Keratinocyte (primary cell): ENCODE results near the gene DPH2. TPM values are rescaled to one million over a fixed set of nuclear protein-coding genes. Genes with fewer than 3 reads are reported as not detected.

Experiments
- DNase-seq: peaks from one replicate; pipeline ENCODE4 v3.0.0-alpha.2; 2011; ENCODE audit warnings: low read depth, missing footprints, low spot score
- FAIRE-seq: peaks from 2 replicates; lab custom pipeline; 2011; peaks lifted over from hg19 to GRCh38; lab: Jason Lieb, UNC
- H2AFZ ChIP-seq: 2 replicates; pipeline ENCODE4 v1.6.0; 2012; ENCODE audit warnings: low read length, control low read depth, inconsistent platforms; ENCODE audit not compliant: control insufficient read depth
- H3K27ac ChIP-seq: 2 replicates; pipeline ENCODE4 v1.5.1; 2011; ENCODE audit warnings: low read length; ENCODE audit not compliant: control insufficient read depth, insufficient read depth
- H3K27me3 ChIP-seq: 3 replicates; pipeline ENCODE4 v1.6.0; 2011; ENCODE audit warnings: low read length; ENCODE audit not compliant: control insufficient read depth, insufficient read depth; ENCODE audit errors: extremely low read depth
- H3K36me3 ChIP-seq, 2 experiments: 2 replicates in 1 of 2; 3 replicates in 1 of 2; pipeline ENCODE4 v1.5.1; 2011; ENCODE audit warnings: low read length in 2 of 2, mild to moderate bottlenecking in 1 of 2; ENCODE audit not compliant: control insufficient read depth in 2 of 2, insufficient read depth in 2 of 2; ENCODE audit errors: extremely low read depth in 1 of 2
- H3K4me1 ChIP-seq: 3 replicates; pipeline ENCODE4 v1.5.1; 2011; ENCODE audit warnings: low read length; ENCODE audit not compliant: control insufficient read depth, insufficient read depth; ENCODE audit errors: extremely low read depth
- H3K4me2 ChIP-seq: 3 replicates; pipeline ENCODE4 v1.6.0; 2011; ENCODE audit warnings: low read depth, low read length; ENCODE audit not compliant: control insufficient read depth, insufficient read depth; ENCODE audit errors: extremely low read depth
- H3K4me3 ChIP-seq, 3 experiments: fragments of 200-600 bp in 1 of 3; sonication (generic) in 1 of 3; 2 replicates in 2 of 3; 3 replicates in 1 of 3; pipeline ENCODE4 v1.5.1; 2011 to 2016; ENCODE audit warnings: low read length in 3 of 3, mild to moderate bottlenecking in 3 of 3, control low read depth in 2 of 3, inconsistent platforms in 1 of 3, low read depth in 1 of 3, mixed read lengths in 1 of 3, mixed run types in 1 of 3, moderate library complexity in 1 of 3; ENCODE audit not compliant: control insufficient read depth in 2 of 3, insufficient read depth in 2 of 3; ENCODE audit errors: extremely low read depth in 1 of 3
- H3K79me2 ChIP-seq: 2 replicates; pipeline ENCODE4 v1.6.0; 2012; ENCODE audit warnings: low read length; ENCODE audit not compliant: control insufficient read depth, insufficient read depth
- H3K9ac ChIP-seq: 3 replicates; pipeline ENCODE4 v1.6.0; 2011; ENCODE audit warnings: low read length; ENCODE audit not compliant: control insufficient read depth, insufficient read depth; ENCODE audit errors: extremely low read depth
- H3K9me1 ChIP-seq: 3 replicates; pipeline ENCODE4 v1.6.0; 2011; ENCODE audit warnings: low read length; ENCODE audit not compliant: control insufficient read depth, insufficient read depth; ENCODE audit errors: extremely low read depth
- H3K9me3 ChIP-seq: 2 replicates; pipeline ENCODE4 v1.5.1; 2012; ENCODE audit warnings: low read depth, low read length; ENCODE audit not compliant: control insufficient read depth
- H4K20me1 ChIP-seq: 3 replicates; pipeline ENCODE4 v1.6.0; 2011; ENCODE audit warnings: low read length; ENCODE audit not compliant: control insufficient read depth, insufficient read depth; ENCODE audit errors: extremely low read depth
- CTCF ChIP-seq, 3 experiments: IDR thresholded peaks in 1 of 3; conservative IDR thresholded peaks in 1 of 3; optimal IDR thresholded peaks in 1 of 3; 2 replicates in 2 of 3; 3 replicates in 1 of 3; pipeline versions ENCODE3 to v1.5.1; 2011; ENCODE audit warnings: low read length in 3 of 3, mild to moderate bottlenecking in 3 of 3, moderate library complexity in 2 of 3, control low read depth in 1 of 3, inconsistent platforms in 1 of 3; ENCODE audit not compliant: insufficient read depth in 2 of 3; ENCODE audit errors: extremely low read depth in 1 of 3
- EZH2 ChIP-seq: IDR thresholded peaks from one replicate; pipeline ENCODE4 v1.6.1; 2012; ENCODE audit warnings: inconsistent platforms, mild to moderate bottlenecking, low read length, moderate library complexity
- dilution Hi-C: fragments of 300-500 bp; cut with MboI; formaldehyde crosslinking; loops from one replicate; pipeline ENCODE4 v1.7.0; 2020; ENCODE audit warnings: low sequenced_read_pairs; ENCODE audit not compliant: extremely low pct_ligation_motif_present
- polyA plus RNA-seq, 5 experiments: library from polyadenylated mRNA; depleted of rRNA in 3 of 5; stranded (reverse) in 3 of 5; stranded (forward) in 1 of 5; unstranded in 1 of 5; fragments of >200 nt; gene quantifications; 1 replicate in 1 of 5; 2 replicates in 3 of 5; 3 replicates in 1 of 5; pipeline versions ENCODE4 v1.2.1 to v1.2.3, GENCODE V29; 2011 to 2012; ENCODE audit warnings: missing spikeins in 2 of 5, low read depth in 1 of 5, low replicate concordance in 1 of 5

The DPH2 gene
- polyA plus RNA-seq, 1 donor (not counting 4 experiments of a cell fraction or from before 2014, with no cell fraction given): 30.3 TPM

- Histone ChIP-seq H3K27me3 (no peaks in the 10 kb centered on the region), H4K20me1 (peaks cover 3% of the 10 kb centered on the region), H2AFZ (no peak overlapping the region), H3K27ac (no peak overlapping the region), H3K36me3 (peaks cover 2 to 9% of the 10 kb centered on the region in 2 experiments), H3K4me3 (no peak overlapping the region), H3K9me3 (no peaks in the 10 kb centered on the region), H3K9me1 (no peaks in the 10 kb centered on the region), H3K4me1 (no peaks in the 10 kb centered on the region), H3K9ac (no peak overlapping the region), H3K79me2 (no peaks in the 10 kb centered on the region), H3K4me2 (no peak overlapping the region)
- dilution Hi-C loops: no loop called here
- DNase-seq: no peak
- FAIRE-seq: no peak
- TF ChIP-seq CTCF (optimal IDR thresholded peaks at IDR 0.05 in 1 of 3, IDR thresholded peaks at IDR 0.05 in 1 of 3, conservative IDR thresholded peaks at IDR 0.05 in 1 of 3; ENCODE audit: extremely low read depth in 1 of 3, insufficient read depth in 2 of 3, low read length in 3 of 3) (no peak), EZH2 (no peak)
These were observed 46.5 kb downstream of the DPH2 start for GRCh38 chr1:44016041-44016889.

GRCh38 chr1:44016890-44017400 is 47.1 kb downstream of the DPH2 start:
- no peaks in the 10 kb centered on the region for H3K4me1 ChIP-seq
- H3K27me3 ChIP-seq: no peaks in the 10 kb centered on the region
- H2AFZ ChIP-seq: no peak overlapping the region
- H3K4me3 ChIP-seq: no peak overlapping the region
- H3K36me3 ChIP-seq: peaks cover 2 to 9% of the 10 kb centered on the region in 2 experiments
- no peak for TF ChIP-seq CTCF (optimal IDR thresholded peaks at IDR 0.05 in 1 of 3, IDR thresholded peaks at IDR 0.05 in 1 of 3, conservative IDR thresholded peaks at IDR 0.05 in 1 of 3; ENCODE audit: extremely low read depth in 1 of 3, insufficient read depth in 2 of 3, low read length in 3 of 3)
- no peak for TF ChIP-seq EZH2
- H3K9me1 ChIP-seq: no peaks in the 10 kb centered on the region
- no peaks in the 10 kb centered on the region for H3K9me3 ChIP-seq
- dilution Hi-C loops: no loop called here
- peaks cover 3% of the 10 kb centered on the region for H4K20me1 ChIP-seq
- DNase-seq (no peak), FAIRE-seq (no peak)
- H3K79me2 ChIP-seq: no peaks in the 10 kb centered on the region
- H3K4me2 ChIP-seq: no peak overlapping the region
- no peak overlapping the region for H3K27ac ChIP-seq
- H3K9ac ChIP-seq: no peak overlapping the region
